CD4-positive, alpha-beta T cell treated with Interleukin-15 for 4 hours (primary cell): ENCODE results near the gene TMEM145.

ENCODE experiments used
- DNase-seq: peaks from one replicate; pipeline ENCODE4 v3.0.0-alpha.2; 2020; ENCODE audit warnings: low spot score

Gene TMEM145

DNA sequence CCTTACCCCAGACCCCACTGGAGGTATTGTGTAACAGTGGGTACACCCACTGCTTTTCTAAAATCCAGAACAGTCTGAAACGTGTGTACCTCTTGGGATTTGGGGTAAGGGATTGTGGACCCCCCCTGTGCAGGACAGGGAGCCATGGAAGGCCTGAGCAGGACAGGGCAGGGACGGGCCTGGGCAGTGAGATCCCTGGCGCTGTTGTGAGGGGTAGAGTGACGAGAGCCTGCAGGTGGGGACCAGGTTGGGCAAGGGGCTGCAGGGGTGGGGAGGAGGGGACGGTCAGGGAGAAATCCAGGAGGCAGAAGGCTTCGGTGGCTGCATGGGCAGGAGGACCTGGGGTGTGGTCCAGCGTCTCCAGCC is 48.4 kb downstream of the TMEM145 start:
- DNase-seq: no peak

DNA sequence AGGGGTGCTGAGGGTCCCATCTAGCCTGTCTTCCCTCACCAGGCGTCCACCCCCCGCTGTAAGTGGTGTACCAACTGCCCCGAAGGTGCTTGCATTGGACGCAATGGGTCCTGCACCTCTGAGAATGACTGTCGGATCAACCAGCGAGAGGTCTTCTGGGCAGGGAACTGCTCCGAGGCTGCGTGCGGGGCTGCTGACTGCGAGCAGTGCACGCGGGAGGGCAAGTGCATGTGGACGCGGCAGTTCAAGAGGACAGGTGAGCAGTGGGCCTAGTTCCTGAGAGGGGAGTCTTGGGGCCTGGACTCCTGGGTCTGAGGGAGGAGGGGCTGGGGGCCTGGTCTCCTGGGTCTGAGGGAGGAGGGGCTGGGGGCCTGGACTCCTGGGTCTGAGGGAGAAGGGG is 49.2 kb downstream of the TMEM145 start:
- DNase-seq: no peak

GRCh38 chr19:42362891-42363440 is 49.9 kb downstream of the TMEM145 start:
- no peak for DNase-seq

GRCh38 chr19:42363614-42364346 is 50.7 kb downstream of the TMEM145 start:
- no peak for DNase-seq

DNA sequence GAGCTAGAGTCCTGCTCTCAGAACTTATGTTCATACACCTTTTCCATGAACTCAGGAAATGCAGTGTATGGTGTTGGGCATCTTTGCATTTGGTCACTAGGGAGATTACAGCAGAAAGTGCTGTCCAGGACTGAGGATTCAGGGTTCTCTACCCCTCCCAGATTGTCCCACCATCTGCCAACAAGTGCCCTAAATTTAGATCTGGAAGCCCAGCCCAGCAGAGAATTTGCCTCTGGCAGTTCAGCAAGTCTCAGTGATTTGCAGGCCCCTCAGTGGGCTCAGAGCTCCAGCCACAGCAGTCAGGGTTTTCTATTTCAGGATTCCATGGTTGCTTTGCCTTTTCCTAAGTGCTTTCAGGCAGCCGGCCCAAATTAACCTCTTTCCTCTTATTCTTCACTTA is 53.6 kb downstream of the TMEM145 start:
- no peak for DNase-seq

GRCh38 chr19:42367929-42368328 is 54.8 kb downstream of the TMEM145 start:
- DNase-seq: no peak

- no peak for DNase-seq
Measured at GRCh38 chr19:42368360-42368759, 55.3 kb downstream of the TMEM145 start.

GRCh38 chr19:42368765-42369164 is 55.7 kb downstream of the TMEM145 start:
- no peak for DNase-seq

GRCh38 chr19:42369433-42370067 is 56.4 kb downstream of the TMEM145 start:
- DNase-seq: no peak

DNA sequence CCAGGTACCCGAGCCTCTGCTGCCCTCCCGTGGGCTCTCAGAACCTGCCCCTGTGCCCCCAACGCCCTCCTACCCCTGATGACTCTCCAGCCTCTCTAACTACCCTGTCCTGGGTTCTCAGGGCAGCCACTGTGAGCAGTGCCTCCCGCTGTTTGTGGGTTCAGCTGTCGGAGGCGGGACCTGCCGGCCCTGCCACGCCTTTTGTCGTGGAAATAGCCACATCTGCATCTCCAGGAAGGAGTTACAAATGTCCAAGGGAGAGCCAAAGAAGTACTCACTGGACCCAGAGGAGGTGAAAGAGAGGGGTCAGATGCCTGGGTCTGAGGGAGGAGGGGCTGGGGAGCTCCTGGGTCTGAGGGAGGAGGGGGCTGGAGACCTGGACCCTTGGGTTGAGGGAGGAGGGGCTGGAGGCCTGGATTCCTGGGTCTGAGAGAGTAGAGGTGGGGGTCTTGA is 57.0 kb downstream of the TMEM145 start:
- DNase-seq: no peak

DNA sequence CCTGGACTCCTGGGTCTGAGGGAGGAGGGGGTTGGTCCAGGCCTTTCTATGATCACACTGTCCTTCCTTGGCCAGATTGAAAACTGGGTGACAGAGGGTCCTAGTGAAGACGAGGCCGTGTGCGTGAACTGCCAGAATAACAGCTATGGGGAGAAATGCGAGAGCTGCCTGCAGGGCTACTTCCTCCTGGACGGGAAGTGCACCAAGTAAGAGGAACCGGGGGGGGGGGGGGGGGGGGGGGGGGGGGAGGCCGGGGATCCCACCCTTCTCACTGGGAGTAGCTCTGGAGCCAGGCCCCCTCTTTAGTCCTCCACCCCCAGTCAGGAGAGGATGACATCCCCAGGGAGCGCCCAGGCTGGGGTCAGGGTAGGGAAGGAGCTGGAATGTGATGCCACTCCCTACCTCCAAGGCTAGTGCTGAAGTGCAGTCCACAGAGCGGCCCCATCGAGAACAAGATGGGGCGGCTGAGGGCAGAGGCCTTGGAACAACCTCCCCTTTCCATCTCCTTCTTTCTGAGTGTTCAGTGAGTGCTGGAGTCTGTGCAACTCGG is 57.6 kb downstream of the TMEM145 start:
- DNase-seq: no peak
